Activated CD8-positive, alpha-beta memory T cell treated with anti-CD3 and anti-CD28 coated beads for 1 hour (primary cell): Measurements from ENCODE around the gene ZNF214.
"Not testable (repeated sequence)": the region's sequence is repeated elsewhere in the genome, so short reads cannot be mapped to it uniquely, and the experiment has no call there.

Experiments
- DNase-seq, 2 donors: peaks; one replicate each; pipeline ENCODE4 v3.0.0-alpha.2; 2020; ENCODE audit warnings: low read depth in 1 of 2; ENCODE audit errors: extremely low read depth in 1 of 2

Gene ZNF214

DNA sequence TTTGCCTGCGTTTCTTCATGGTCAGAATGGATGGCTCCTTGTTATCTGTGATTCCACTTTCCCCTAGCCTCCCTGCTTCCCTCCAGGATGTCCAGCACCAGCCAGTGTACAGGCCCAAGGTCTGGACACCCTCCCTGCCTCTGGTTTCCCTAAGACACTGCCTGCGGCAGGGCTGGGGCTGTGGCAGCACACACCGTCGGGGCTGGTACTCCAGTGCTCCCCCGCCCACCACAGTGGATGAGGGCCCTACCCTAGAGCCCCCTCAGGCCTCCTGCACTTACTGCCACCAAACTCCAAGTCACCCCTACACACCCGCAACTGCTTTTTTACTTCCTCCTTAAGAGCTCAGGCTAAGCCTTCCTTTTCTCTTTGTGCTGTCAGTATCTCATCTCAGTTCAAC, 28.9 kb downstream of the ZNF214 start:
- DNase-seq: no peak

DNA sequence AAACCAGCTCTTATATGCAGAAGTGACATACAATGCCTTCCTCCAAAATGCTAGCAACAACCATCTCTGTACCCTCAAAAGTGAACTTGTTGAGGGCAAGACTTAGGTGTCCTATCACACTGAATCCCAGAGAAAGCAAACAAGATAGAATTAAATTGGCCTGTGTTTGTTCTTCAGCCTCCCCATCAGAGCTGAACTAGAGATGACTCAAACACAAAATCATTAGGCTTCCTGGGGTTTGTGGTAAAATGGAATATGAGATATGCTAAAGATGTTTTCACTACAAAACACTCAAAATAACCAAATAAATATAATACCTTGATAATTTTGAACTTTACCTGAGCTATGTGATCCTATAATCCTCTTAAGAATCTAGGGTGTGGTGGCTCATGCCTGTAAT, 31.6 kb downstream of the ZNF214 start:
- DNase-seq: no peak

DNA sequence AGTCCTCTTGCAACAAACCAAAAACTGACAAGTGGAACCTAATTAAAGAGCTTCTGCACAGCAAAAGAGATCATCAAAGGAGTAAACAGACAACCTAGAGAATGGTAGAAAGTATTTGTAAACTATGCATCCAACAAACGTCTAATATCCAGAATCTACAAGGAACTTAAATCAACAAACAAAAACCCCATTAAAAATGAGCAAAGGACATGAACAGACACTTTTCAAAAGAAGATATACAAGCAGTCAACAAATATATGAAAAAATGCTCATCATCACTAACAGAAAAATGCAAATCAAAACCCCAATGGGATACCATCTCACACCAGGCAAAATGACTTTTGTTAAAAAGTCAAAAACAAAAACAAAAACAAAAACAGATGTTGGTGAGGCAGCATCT, 33.7 kb downstream of the ZNF214 start:
- no peak for DNase-seq

GRCh38 chr11:6979365-6979764, 40.8 kb downstream of the ZNF214 start:
- DNase-seq: no peak

DNA sequence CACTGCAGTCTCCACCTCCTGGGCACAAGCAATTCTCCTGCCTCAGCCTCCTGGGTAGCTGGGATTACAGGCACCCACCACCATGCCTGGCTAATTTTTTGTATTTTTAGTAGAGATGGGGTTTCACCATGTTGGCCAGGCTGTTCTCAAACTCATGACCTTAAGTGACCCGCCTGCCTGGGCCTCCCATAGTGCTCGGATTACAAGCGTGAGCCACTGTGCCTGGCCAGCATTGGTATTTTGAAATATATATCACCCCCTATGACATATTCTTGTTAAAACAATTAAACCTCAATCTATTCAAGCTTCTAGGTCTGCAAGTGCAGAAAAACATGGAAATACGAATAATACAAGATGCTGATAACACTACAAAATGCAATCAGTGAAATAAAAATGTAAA, 50.3 kb downstream of the ZNF214 start:
- not testable (repeated sequence) for DNase-seq

- no peak for DNase-seq
Observed at GRCh38 chr11:6968816-6969215, 51.3 kb downstream of the ZNF214 start.

DNA sequence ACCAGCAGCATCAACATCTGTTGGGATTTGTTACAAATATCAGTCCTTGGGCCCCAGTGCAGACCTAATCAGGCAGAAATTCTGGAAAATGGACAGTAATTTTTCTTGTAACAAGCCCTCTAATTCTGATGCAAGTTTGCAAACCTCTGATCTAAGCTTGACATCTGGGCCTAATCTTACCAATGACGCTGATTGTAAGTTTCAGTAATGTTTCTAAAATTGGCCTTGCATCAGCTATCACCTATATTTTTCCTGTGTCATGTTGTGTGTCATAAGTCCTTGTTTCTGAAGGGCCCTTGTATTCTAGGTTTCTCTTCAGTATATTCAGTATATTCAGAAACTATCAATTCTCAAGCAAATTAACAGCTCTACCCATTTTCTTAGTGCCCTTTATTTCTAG, 57.5 kb downstream of the ZNF214 start:
- no peak for DNase-seq

DNA sequence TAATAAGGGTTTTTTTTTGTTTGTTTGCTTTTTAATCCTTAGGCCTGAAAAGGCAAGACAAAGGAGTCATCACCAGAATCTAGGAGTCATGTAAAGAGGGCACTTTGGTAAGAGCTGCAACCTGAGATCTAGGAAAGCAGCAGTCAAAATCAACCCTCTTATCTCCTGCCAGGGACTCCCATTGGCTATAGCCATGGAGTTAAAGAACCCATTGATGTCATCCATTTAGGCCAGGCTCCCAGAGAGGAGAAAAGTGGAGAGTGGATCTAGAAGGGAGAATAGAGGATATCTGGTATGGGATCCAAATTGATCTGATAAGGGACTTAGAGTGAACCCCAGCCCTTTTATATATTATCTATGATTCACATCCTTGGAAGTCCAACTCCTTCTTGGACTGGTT, 58.0 kb downstream of the ZNF214 start:
- DNase-seq: no peak

DNA sequence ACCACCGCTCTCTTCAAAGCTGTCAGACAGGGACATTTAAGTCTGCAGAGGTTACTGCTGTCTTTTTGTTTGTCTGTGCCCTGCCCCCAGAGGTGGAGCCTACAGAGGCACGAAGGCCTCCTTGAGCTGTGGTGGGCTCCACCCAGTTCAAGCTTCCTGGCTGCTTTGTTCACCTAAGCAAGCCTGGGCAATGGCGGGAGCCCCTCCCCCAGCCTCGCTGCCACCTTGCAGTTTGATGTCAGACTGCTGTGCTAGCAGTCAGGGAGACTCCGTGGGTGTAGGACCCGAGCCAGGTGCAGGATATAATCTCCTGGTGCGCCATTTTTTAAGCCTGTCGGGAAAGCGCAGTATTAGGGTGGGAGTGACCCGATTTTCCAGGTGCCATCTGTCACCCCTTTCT, 65.9 kb downstream of the ZNF214 start:
- not testable (repeated sequence) for DNase-seq
